Fibroblast of mammary gland (primary cell): ENCODE measurements around the gene DNAJB4.

ENCODE experiments used
- DNase-seq: peaks from one replicate; pipeline ENCODE4 v3.0.0-alpha.2; 2010; ENCODE audit warnings: low read depth
- H3K4me3 ChIP-seq: 2 replicates; pipeline ENCODE4 v1.5.1; 2011; ENCODE audit warnings: low read depth, mild to moderate bottlenecking, low read length, moderate library complexity; ENCODE audit not compliant: control insufficient read depth
- CTCF ChIP-seq: conservative IDR thresholded peaks from 2 replicates; pipeline ENCODE4 v1.5.1; 2011; ENCODE audit warnings: low read depth, low read length, inconsistent platforms; ENCODE audit not compliant: control insufficient read depth, insufficient read depth

The DNAJB4 gene

GRCh38 chr1:78004719-78005447 is at the start of gene DNAJB4:
TSS of gene DNAJB4 (plus strand) at chr1:78004939. CDS start at chr1:78005111, 172 bp downstream.
- TF ChIP-seq CTCF: no peak
- DNase-seq: peak; percentile 99
- peak within 1 kb of the TSS; percentile 82 for H3K4me3 ChIP-seq

- no peak for TF ChIP-seq CTCF
These were observed 49.0 kb upstream of the DNAJB4 start for GRCh38 chr1:77955709-77956108.

GRCh38 chr1:77956464-77956863 is 48.3 kb upstream of the DNAJB4 start:
- DNase-seq: no peak
- TF ChIP-seq CTCF: no peak
- no peak overlapping the region for H3K4me3 ChIP-seq

More at GRCh38 chr1:77955709-77956108, 49.0 kb upstream of the DNAJB4 start:
- no peak overlapping the region for H3K4me3 ChIP-seq
- no peak for DNase-seq

GRCh38 chr1:77958391-77958790 is 46.3 kb upstream of the DNAJB4 start:
- peak; percentile 44 for DNase-seq
- TF ChIP-seq CTCF: no peak
- no peak overlapping the region for H3K4me3 ChIP-seq

- DNase-seq: no peak
- TF ChIP-seq CTCF: no peak
- no peak overlapping the region for H3K4me3 ChIP-seq
These were observed 45.9 kb upstream of the DNAJB4 start for GRCh38 chr1:77958850-77959249.

- TF ChIP-seq CTCF: no peak
- no peak overlapping the region for H3K4me3 ChIP-seq
These were observed 43.3 kb upstream of the DNAJB4 start for GRCh38 chr1:77961392-77961791.

More at GRCh38 chr1:77961392-77961791, 43.3 kb upstream of the DNAJB4 start:
- no peak for DNase-seq
